Endothelial cell of umbilical vein (primary cell): ENCODE measurements around the gene IL17RD. TPM values are rescaled to one million over a fixed set of nuclear protein-coding genes. Genes with fewer than 3 reads are reported as not detected.

ENCODE experiments used
- BruUV-seq: library from RNA; stranded (reverse); fragments of 400-500 nt; replicated peaks from 2 replicates; lab custom pipeline; 2021; lab: Mats Ljungman, UMichigan
- CTCF ChIA-PET: fragments of 300-600, 350-600 bp; sonication (Branson Sonifier 250); formaldehyde crosslinking; loops from one replicate; lab custom pipeline; 2021; ENCODE audit warnings: antibody characterized with exemption, inconsistent platforms; lab: Charles Lee
- POLR2A ChIA-PET: fragments of 300-600, 350-600 bp; sonication (Branson Sonifier 250); formaldehyde crosslinking; loops from one replicate; lab custom pipeline; 2021; ENCODE audit warnings: antibody characterized with exemption, inconsistent platforms; lab: Charles Lee
- DNase-seq: peaks from one replicate; pipeline ENCODE4 v3.0.0-alpha.2; 2011; ENCODE audit warnings: low read depth, low spot score
- FAIRE-seq: peaks from 2 replicates; lab custom pipeline; 2011; peaks lifted over from hg19 to GRCh38; lab: Jason Lieb, UNC
- H2AFZ ChIP-seq: 2 replicates; pipeline ENCODE4 v1.6.0; 2012; ENCODE audit warnings: low read depth, low read length, control low read depth, inconsistent platforms
- H3K27ac ChIP-seq: 2 replicates; pipeline ENCODE4 v1.5.1; 2011; ENCODE audit warnings: low read depth, mild to moderate bottlenecking, control low read depth, low read length, moderate library complexity; ENCODE audit not compliant: insufficient read depth
- H3K27me3 ChIP-seq, 2 experiments: 2 replicates each; pipeline versions ENCODE4 v1.6.0 to v1.6.1; 2011; ENCODE audit warnings: low read length in 2 of 2, mixed read lengths in 1 of 2; ENCODE audit not compliant: control insufficient read depth in 2 of 2, insufficient read depth in 2 of 2
- H3K36me3 ChIP-seq, 2 experiments: 2 replicates in 1 of 2; 3 replicates in 1 of 2; pipeline ENCODE4 v1.5.1; 2011; ENCODE audit warnings: low read length in 2 of 2, mild to moderate bottlenecking in 1 of 2, moderate library complexity in 1 of 2; ENCODE audit not compliant: control insufficient read depth in 2 of 2, insufficient read depth in 2 of 2; ENCODE audit errors: extremely low read depth in 1 of 2
- H3K4me1 ChIP-seq: 3 replicates; pipeline ENCODE4 v1.5.1; 2011; ENCODE audit warnings: mild to moderate bottlenecking, low read length; ENCODE audit not compliant: control insufficient read depth, insufficient read depth; ENCODE audit errors: extremely low read depth
- H3K4me2 ChIP-seq: 2 replicates; pipeline ENCODE4 v1.6.1; 2011; ENCODE audit warnings: low read length, control low read depth, mixed read lengths; ENCODE audit not compliant: insufficient read depth
- H3K4me3 ChIP-seq, 3 experiments: fragments of 200-600 bp in 1 of 3; sonication (generic), shearing (Covaris generic) in 1 of 3; replicated peaks in 1 of 3; 2 replicates each; pipeline ENCODE4 v1.5.1; 2011 to 2016; ENCODE audit warnings: control low read depth in 3 of 3, low read length in 3 of 3, mild to moderate bottlenecking in 2 of 3, inconsistent platforms in 1 of 3, low read depth in 1 of 3, moderate library complexity in 1 of 3; ENCODE audit not compliant: insufficient read depth in 1 of 3
- H3K79me2 ChIP-seq: 2 replicates; pipeline ENCODE4 v1.6.0; 2012; ENCODE audit warnings: low read length, inconsistent platforms; ENCODE audit not compliant: control insufficient read depth, insufficient read depth
- H3K9ac ChIP-seq: replicated peaks from 2 replicates; pipeline ENCODE3; 2011; ENCODE audit warnings: low read length, control low read depth; ENCODE audit not compliant: insufficient read depth; ENCODE audit errors: extremely low read depth
- H3K9me1 ChIP-seq: replicated peaks from 3 replicates; pipeline ENCODE4 v1.6.0; 2011; ENCODE audit warnings: mild to moderate bottlenecking, low read length; ENCODE audit not compliant: control insufficient read depth, insufficient read depth; ENCODE audit errors: extremely low read depth
- H3K9me3 ChIP-seq: replicated peaks from 2 replicates; pipeline ENCODE4 v1.5.1; 2012; ENCODE audit warnings: low read length, inconsistent platforms; ENCODE audit not compliant: control insufficient read depth, insufficient read depth
- H4K20me1 ChIP-seq: replicated peaks from 2 replicates; pipeline ENCODE3; 2011; ENCODE audit warnings: mild to moderate bottlenecking, low read length; ENCODE audit not compliant: control insufficient read depth, insufficient read depth; ENCODE audit errors: extremely low read depth
- CTCF ChIP-seq, 2 donors: IDR thresholded peaks; 1 replicate in 1 of 2; 2 replicates in 1 of 2; pipeline ENCODE4 v1.5.1; 2011; ENCODE audit warnings: low read length in 2 of 2, mild to moderate bottlenecking in 2 of 2, moderate library complexity in 2 of 2, control low read depth in 1 of 2, inconsistent platforms in 1 of 2, low read depth in 1 of 2; ENCODE audit not compliant: insufficient read depth in 1 of 2; ENCODE audit errors: extremely low read depth in 1 of 2
- FOS ChIP-seq: IDR thresholded peaks from 2 replicates; pipeline ENCODE4 v1.6.1; 2011; ENCODE audit warnings: mild to moderate bottlenecking, low read length, moderate library complexity, borderline replicate concordance; ENCODE audit not compliant: insufficient read depth
- GATA2 ChIP-seq: IDR thresholded peaks from 2 replicates; pipeline ENCODE4 v1.7.0; 2011; ENCODE audit warnings: low read depth, mild to moderate bottlenecking, moderate library complexity, mixed read lengths, low read length; ENCODE audit not compliant: insufficient read length, insufficient read depth
- JUN ChIP-seq: IDR thresholded peaks from 2 replicates; pipeline ENCODE4 v1.6.1; 2011; ENCODE audit warnings: borderline replicate concordance, low read depth; ENCODE audit not compliant: insufficient read length, insufficient read depth
- MAX ChIP-seq: IDR thresholded peaks from 2 replicates; pipeline ENCODE4 v1.6.1; 2011; ENCODE audit not compliant: insufficient read depth, insufficient read length
- MYC ChIP-seq: IDR thresholded peaks from one replicate; pipeline ENCODE4 v1.6.1; 2011; ENCODE audit warnings: mild to moderate bottlenecking, low read depth, low read length
- POLR2A ChIP-seq: IDR thresholded peaks from 2 replicates; pipeline ENCODE4 v1.6.1; 2012; ENCODE audit warnings: low read depth, mild to moderate bottlenecking, control low read depth, low read length
- dilution Hi-C: fragments of 300-500 bp; cut with MboI; formaldehyde crosslinking; loops from one replicate; pipeline ENCODE4 v1.15.0; 2019; ENCODE audit warnings: low sequenced_read_pairs; ENCODE audit not compliant: extremely low pct_ligation_motif_present
- intact Hi-C: fragments of 100-400 bp; cut with micrococcal nuclease; formaldehyde crosslinking; loops from one replicate; pipeline ENCODE4 v1.10.0; 2022
- polyA plus RNA-seq, 4 experiments: library from polyadenylated mRNA; depleted of rRNA in 3 of 4; stranded (reverse) in 3 of 4; unstranded in 1 of 4; fragments of >200 nt; gene quantifications; 2 replicates each; pipeline versions ENCODE4 v1.2.1 to v1.2.3, GENCODE V29; 2011 to 2012; ENCODE audit warnings: missing spikeins in 1 of 4
- total RNA-seq: library from RNA; stranded (reverse); gene quantifications from 2 replicates; pipeline ENCODE4 v1.2.3, GENCODE V29; 2021

Gene IL17RD
- total and polyA plus RNA-seq, 2 donors (not counting 3 experiments of a cell fraction or from before 2014, with no cell fraction given): 0.36 to 0.93 TPM

GRCh38 chr3:57052662-57053061 is 112.5 kb downstream of the IL17RD start:
- H3K36me3 ChIP-seq: no peaks in the 10 kb centered on the region
- no TSS peak for BruUV-seq
- H3K9me3 ChIP-seq: no peaks in the 10 kb centered on the region
- H3K4me2 ChIP-seq: no peak overlapping the region
- peaks cover 0 to 7% of the 10 kb centered on the region in 2 experiments for H3K27me3 ChIP-seq
- no peak overlapping the region for H3K4me3 ChIP-seq
- no peak overlapping the region for H3K27ac ChIP-seq
- ChIA-PET POLR2A (no interaction called here), CTCF (no interaction called here)
- intact Hi-C loops (loop anchor here (1.0 kb wide), 1 partner anchor 30 kb away; no protein-coding TSS in a partner anchor), dilution Hi-C loops (no loop called here)
- DNase-seq: no peak
- H3K9me1 ChIP-seq: no peaks in the 10 kb centered on the region
- no peaks in the 10 kb centered on the region for H3K79me2 ChIP-seq
- H3K4me1 ChIP-seq: no peaks in the 10 kb centered on the region
- TF ChIP-seq GATA2 (no peak), MYC (no peak)
- no peaks in the 10 kb centered on the region for H4K20me1 ChIP-seq
- no peak overlapping the region for H3K9ac ChIP-seq
- no peak overlapping the region for H2AFZ ChIP-seq
- no peak for FAIRE-seq

- no peak for TF ChIP-seq JUN
- TF ChIP-seq POLR2A: no peak
- TF ChIP-seq MAX: no peak
- no peak for TF ChIP-seq FOS
- TF ChIP-seq CTCF (IDR thresholded peaks at IDR 0.05; ENCODE audit: extremely low read depth in 1 of 2, insufficient read depth in 1 of 2, low read depth in 1 of 2, low read length in 2 of 2): no peak
- TF ChIP-seq MYC: no peak
- BruUV-seq: no TSS peak
- CTCF ChIA-PET: interaction anchor here (0.6 to 1.8 kb wide), 2 partner anchors 20 to 60 kb away, joined by 3 to 6 read pairs; no protein-coding TSS in a partner anchor
Measured at GRCh38 chr3:57048728-57049127, 116.4 kb downstream of the IL17RD start.

More at GRCh38 chr3:57048728-57049127, 116.4 kb downstream of the IL17RD start:
- H3K4me1 ChIP-seq: no peaks in the 10 kb centered on the region
- POLR2A ChIA-PET: no interaction called here
- dilution Hi-C loops (no loop called here), intact Hi-C loops (no loop called here)
- no peak overlapping the region for H3K4me3 ChIP-seq
- H3K9me3 ChIP-seq: no peaks in the 10 kb centered on the region
- FAIRE-seq (no peak), DNase-seq (no peak)
- H3K9me1 ChIP-seq: no peaks in the 10 kb centered on the region
- H3K79me2 ChIP-seq: no peaks in the 10 kb centered on the region
- no peak overlapping the region for H3K9ac ChIP-seq
- no peaks in the 10 kb centered on the region for H4K20me1 ChIP-seq
- no peak overlapping the region for H3K27ac ChIP-seq
- peaks cover 0 to 7% of the 10 kb centered on the region in 2 experiments for H3K27me3 ChIP-seq
- no peak overlapping the region for H3K4me2 ChIP-seq
- H3K36me3 ChIP-seq: no peaks in the 10 kb centered on the region
- no peak overlapping the region for H2AFZ ChIP-seq
